ENCODE data around the gene ITSN2.

Gene ITSN2

GRCh38 chr2:24179683-24180082 lies 180.7 kb downstream of the ITSN2 start:
- no peak for TF ChIP-seq CTCF (IDR thresholded peaks at IDR 0.05)
- no peaks in the 10 kb centered on the region for H3K36me3 ChIP-seq
- no peaks in the 10 kb centered on the region for H3K9me3 ChIP-seq
- H3K27me3 ChIP-seq: no peaks in the 10 kb centered on the region
- DNase-seq: no peak
- H3K4me1 ChIP-seq: no peaks in the 10 kb centered on the region
- no peak overlapping the region for H3K27ac ChIP-seq
- H3K4me3 ChIP-seq: no peak overlapping the region
- intact Hi-C loops (cut with DNase I; ENCODE audit: low total_unique reads): no loop called here

DNA sequence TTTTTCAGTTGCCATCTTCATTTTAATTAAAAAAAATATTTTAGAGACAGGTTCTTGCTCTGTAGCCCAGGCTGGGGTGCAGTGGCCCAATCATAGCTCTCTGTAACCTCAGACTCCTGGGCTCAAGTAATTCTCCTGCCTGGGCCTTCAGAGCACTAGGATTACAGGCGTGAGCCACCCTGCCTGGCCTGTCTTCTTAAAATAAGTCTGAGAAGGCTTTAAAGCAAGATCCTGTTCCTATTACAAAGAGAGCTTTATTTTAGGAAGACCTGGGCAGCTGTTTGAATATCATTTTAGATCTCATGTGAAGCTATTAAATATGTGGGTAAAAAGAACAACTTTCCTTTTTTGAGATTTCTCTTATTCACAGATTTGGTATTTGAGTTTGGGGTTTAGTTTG lies 184.0 kb downstream of the ITSN2 start:
- H3K27ac ChIP-seq: no peak overlapping the region
- no peak for TF ChIP-seq CTCF (IDR thresholded peaks at IDR 0.05)
- no peaks in the 10 kb centered on the region for H3K9me3 ChIP-seq
- no peak overlapping the region for H3K4me3 ChIP-seq
- intact Hi-C loops (cut with DNase I; ENCODE audit: low total_unique reads): no loop called here
- H3K4me1 ChIP-seq: no peaks in the 10 kb centered on the region
- no peaks in the 10 kb centered on the region for H3K27me3 ChIP-seq
- no peaks in the 10 kb centered on the region for H3K36me3 ChIP-seq
- DNase-seq: no peak

DNA sequence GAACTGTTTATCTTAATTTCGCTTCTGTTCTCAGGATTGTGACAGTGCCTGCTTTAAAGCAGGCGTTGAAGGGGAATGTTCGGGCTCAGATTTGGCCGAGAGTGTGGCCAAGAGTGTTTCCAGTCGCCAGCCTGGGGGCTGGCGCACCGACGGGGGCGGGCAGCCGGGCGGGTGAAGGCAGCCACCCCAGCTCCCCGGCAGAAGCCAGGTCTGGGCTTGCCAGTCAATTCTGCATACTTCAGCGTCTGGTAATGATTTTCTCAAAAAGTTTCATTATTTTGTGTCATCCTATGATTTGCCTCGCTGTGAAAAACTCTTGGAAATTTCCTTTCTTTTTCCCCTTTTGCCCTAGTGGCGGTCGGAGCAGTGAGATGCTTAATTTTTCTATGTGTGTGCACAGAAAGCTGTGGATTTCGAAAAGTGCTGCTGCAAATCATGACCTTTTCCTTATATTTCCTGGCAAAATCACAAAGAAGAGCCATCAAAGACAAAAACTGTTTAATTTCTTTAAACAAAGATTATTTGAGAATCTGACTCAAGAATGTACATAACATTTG lies 184.6 kb downstream of the ITSN2 start:
- intact Hi-C loops (cut with DNase I; ENCODE audit: low total_unique reads): no loop called here
- H3K36me3 ChIP-seq: no peaks in the 10 kb centered on the region
- H3K4me1 ChIP-seq: no peaks in the 10 kb centered on the region
- no peaks in the 10 kb centered on the region for H3K9me3 ChIP-seq
- TF ChIP-seq CTCF (IDR thresholded peaks at IDR 0.05): no peak
- H3K27me3 ChIP-seq: no peaks in the 10 kb centered on the region
- no peak for DNase-seq
- H3K27ac ChIP-seq: no peak overlapping the region
- no peak overlapping the region for H3K4me3 ChIP-seq

DNA sequence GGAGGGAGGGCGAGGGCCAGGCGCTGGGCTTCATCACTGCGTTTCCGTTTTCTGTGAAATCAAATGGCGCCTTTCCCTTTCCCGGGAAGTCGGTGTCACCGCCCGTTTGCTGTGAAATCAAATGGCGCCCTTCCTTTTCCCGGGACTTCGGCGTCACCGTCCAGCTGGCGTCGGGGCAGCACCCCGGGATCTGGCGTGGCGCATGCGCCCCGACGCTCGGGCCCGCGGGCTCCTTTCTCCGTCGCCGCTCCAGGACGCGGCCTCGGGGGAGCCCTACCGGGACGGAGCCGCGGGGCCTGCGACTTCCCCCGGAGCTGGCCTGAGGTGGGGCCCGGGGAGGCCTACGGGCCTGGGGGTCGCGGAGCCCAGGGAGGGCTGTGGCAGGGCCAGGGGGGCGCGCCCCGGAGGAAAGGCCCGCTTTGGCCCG lies 185.5 kb downstream of the ITSN2 start, which contains the start of gene FAM228A:
Gene FAM228A (plus strand): TSS at position 203 of the 427 bp plus-strand sequence. CDS start 428 bp downstream, outside the sequence.
- Histone ChIP-seq H3K36me3 (no peaks in the 10 kb centered on the region), H3K4me1 (no peaks in the 10 kb centered on the region), H3K4me3 (no peak within 1 kb of the TSS), H3K27ac (no peak within 1 kb of the TSS), H3K27me3 (no peaks in the 10 kb centered on the region), H3K9me3 (no peaks in the 10 kb centered on the region)
- TF ChIP-seq CTCF (IDR thresholded peaks at IDR 0.05): no peak
- intact Hi-C loops (cut with DNase I; ENCODE audit: low total_unique reads): no loop called here
- no peak for DNase-seq

DNA sequence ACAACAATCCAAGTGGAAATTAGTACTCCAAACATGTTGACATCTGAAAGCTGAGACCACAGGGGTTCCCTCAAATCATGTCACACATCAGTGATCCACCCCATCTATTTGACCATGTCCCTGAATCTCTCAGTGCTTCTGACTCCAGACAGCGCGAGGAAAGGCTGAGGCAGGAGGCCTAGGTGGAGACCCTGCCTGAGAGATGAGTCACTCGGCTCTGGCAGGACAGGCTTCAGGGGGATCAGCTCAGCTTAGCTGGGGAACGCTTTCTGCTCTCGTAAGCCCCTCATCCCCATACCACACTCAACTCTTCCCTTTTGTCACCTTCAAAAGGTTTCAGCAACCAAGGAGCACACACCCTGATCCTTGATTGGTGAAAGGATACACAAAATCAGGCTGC lies 191.3 kb downstream of the ITSN2 start:
- no peaks in the 10 kb centered on the region for H3K27me3 ChIP-seq
- no peak for DNase-seq
- no peak overlapping the region for H3K4me3 ChIP-seq
- no peaks in the 10 kb centered on the region for H3K4me1 ChIP-seq
- H3K9me3 ChIP-seq: no peaks in the 10 kb centered on the region
- H3K27ac ChIP-seq: no peak overlapping the region
- no peaks in the 10 kb centered on the region for H3K36me3 ChIP-seq
- intact Hi-C loops (cut with DNase I; ENCODE audit: low total_unique reads): no loop called here
- TF ChIP-seq CTCF (IDR thresholded peaks at IDR 0.05): no peak
